Measurements from ENCODE around the gene NDUFS6. TPM values are rescaled to one million over a fixed set of nuclear protein-coding genes. Genes with fewer than 3 reads are reported as not detected.

NDUFS6 gene
- total and polyA plus RNA-seq, 11 donors, result 55.9 to 311 (median 95.9) TPM

GRCh38 chr5:1765141-1765879 is 35.9 kb upstream of the NDUFS6 start:
- intact Hi-C loops (cut with DNase I), result loop anchor here in 4 of 10 donors (10.0 kb wide), 3 partner anchors 269 to 1839 kb away; no protein-coding TSS in a partner anchor
- Histone ChIP-seq H3K36me3 (no peaks in the 10 kb centered on the region), H3K27ac (no peak overlapping the region), H3K9me3 (no peaks in the 10 kb centered on the region), H3K27me3 (peaks cover 0 to 42% (median 0%) of the 10 kb centered on the region in 9 donors), H3K4me3 (no peak overlapping the region), H3K4me1 (no peaks in the 10 kb centered on the region)
- no peak for TF ChIP-seq POLR2A (IDR thresholded peaks at IDR 0.05)
- TF ChIP-seq, protein P1, sequence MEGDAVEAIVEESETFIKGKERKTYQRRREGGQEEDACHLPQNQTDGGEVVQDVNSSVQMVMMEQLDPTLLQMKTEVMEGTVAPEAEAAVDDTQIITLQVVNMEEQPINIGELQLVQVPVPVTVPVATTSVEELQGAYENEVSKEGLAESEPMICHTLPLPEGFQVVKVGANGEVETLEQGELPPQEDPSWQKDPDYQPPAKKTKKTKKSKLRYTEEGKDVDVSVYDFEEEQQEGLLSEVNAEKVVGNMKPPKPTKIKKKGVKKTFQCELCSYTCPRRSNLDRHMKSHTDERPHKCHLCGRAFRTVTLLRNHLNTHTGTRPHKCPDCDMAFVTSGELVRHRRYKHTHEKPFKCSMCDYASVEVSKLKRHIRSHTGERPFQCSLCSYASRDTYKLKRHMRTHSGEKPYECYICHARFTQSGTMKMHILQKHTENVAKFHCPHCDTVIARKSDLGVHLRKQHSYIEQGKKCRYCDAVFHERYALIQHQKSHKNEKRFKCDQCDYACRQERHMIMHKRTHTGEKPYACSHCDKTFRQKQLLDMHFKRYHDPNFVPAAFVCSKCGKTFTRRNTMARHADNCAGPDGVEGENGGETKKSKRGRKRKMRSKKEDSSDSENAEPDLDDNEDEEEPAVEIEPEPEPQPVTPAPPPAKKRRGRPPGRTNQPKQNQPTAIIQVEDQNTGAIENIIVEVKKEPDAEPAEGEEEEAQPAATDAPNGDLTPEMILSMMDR (IDR thresholded peaks at IDR 0.05), result no peak
- no peak for ATAC-seq
- WGBS, 4 donors, result 82 to 86% (median 83%) methylated on average over 12 to 15 of the region's 15 CpGs
- peak in 2 of 5 donors; percentile 13 to 30 for DNase-seq

- ATAC-seq (no peak), DNase-seq (no peak)
- TF ChIP-seq, protein P1 (IDR thresholded peaks at IDR 0.05), result no peak
- no peak for TF ChIP-seq POLR2A (IDR thresholded peaks at IDR 0.05)
- no peak overlapping the region for H3K27ac ChIP-seq
- WGBS, 4 donors, result 91 to 96% (median 92%) methylated on average over 3 of the region's 3 CpGs; no CpG with 5 or more reads in 1 of the 4 donors
- no peaks in the 10 kb centered on the region for H3K36me3 ChIP-seq
- H3K4me3 ChIP-seq, result no peak overlapping the region
- H3K4me1 ChIP-seq, result no peaks in the 10 kb centered on the region
- intact Hi-C loops (cut with DNase I), result loop anchor here in 4 of 10 donors (10.0 kb wide), 3 partner anchors 269 to 1839 kb away; no protein-coding TSS in a partner anchor
- H3K27me3 ChIP-seq, result peaks cover 0 to 38% (median 0%) of the 10 kb centered on the region in 9 donors
- no peaks in the 10 kb centered on the region for H3K9me3 ChIP-seq
Observed at GRCh38 chr5:1765880-1766235, 35.3 kb upstream of the NDUFS6 start.

DNA sequence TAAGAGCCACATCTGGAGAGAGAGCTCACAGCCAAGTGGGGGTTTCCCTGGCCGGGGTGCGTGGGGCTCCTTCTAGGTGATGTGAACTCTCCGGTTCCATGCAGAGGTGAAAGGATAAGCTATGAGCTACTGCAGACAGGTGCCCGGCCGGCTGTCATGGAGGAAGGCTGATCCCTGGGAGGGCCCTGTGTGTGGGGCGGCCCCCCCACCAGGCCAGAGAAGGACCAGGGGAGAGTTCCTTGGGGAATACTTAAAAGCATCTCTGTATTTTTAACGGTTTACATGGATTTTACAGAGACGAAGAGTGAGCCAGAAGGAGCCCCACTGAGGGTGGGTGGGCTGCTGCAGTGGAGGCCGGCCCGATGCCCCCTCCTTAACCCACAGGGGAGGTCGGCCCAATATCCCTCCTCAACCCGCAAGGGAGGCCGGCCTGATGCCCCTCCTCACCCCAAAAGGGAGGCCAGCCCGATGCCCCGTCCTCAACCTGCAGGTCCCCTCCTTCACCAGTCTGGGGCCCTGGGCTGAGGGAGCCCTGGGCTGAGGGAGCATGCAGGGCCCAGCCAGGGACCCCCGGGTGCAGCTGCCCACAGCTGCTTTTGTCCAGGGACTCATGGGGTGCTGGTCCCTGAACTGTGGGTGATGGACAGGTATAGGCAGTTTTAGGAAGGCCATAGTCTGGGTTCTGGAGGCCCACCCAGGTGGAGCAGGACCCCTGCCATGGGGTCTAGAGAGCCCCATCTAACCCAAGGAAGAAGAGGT is 33.5 kb upstream of the NDUFS6 start:
- Histone ChIP-seq H3K36me3 (no peaks in the 10 kb centered on the region), H3K27me3 (peaks cover 0 to 36% (median 0%) of the 10 kb centered on the region in 9 donors), H3K27ac (no peak overlapping the region), H3K9me3 (no peaks in the 10 kb centered on the region), H3K4me3 (no peak overlapping the region), H3K4me1 (no peaks in the 10 kb centered on the region)
- intact Hi-C loops (cut with DNase I), result loop anchor here in 4 of 10 donors (10.0 kb wide), 3 partner anchors 267 to 1837 kb away; no protein-coding TSS in a partner anchor
- TF ChIP-seq, protein P1 (IDR thresholded peaks at IDR 0.05), result no peak
- TF ChIP-seq POLR2A (IDR thresholded peaks at IDR 0.05), result no peak
- DNase-seq (peak in 2 of 5 donors; percentile 13 to 47), ATAC-seq (no peak)
- WGBS, 4 donors, result 72 to 81% (median 80%) methylated on average over 15 to 16 of the region's 16 CpGs

Data from heart left ventricle (tissue), 16 donors.